NCI-H2227 treated with DMSO at 0.1 percent for 48 hours (cell line): ENCODE data around the gene WIPF2.

ENCODE experiments used
- DNase-seq: peaks from one replicate; lab custom pipeline; 2025; lab: John Stamatoyannopoulos, UW

WIPF2 gene

GRCh38 chr17:40315206-40315605, 96.1 kb downstream of the WIPF2 start:
- no peak for DNase-seq

- DNase-seq: no peak
These were observed 96.8 kb downstream of the WIPF2 start for GRCh38 chr17:40315678-40316570.

GRCh38 chr17:40316571-40317344, 97.7 kb downstream of the WIPF2 start:
- no peak for DNase-seq

- no peak for DNase-seq
These were observed 98.3 kb downstream of the WIPF2 start for GRCh38 chr17:40317345-40317873.

- DNase-seq: peak; percentile 85
These were observed 99.1 kb downstream of the WIPF2 start for GRCh38 chr17:40317880-40318829.

- DNase-seq: no peak
These were observed 99.8 kb downstream of the WIPF2 start for GRCh38 chr17:40318830-40319391.

GRCh38 chr17:40319651-40320540, 100.8 kb downstream of the WIPF2 start:
- DNase-seq: no peak

GRCh38 chr17:40320756-40321523, 101.8 kb downstream of the WIPF2 start:
- DNase-seq: no peak

- no peak for DNase-seq
These were observed 102.4 kb downstream of the WIPF2 start for GRCh38 chr17:40321524-40321929.

GRCh38 chr17:40321961-40322357, 102.9 kb downstream of the WIPF2 start:
- no peak for DNase-seq

GRCh38 chr17:40322358-40323315, 103.5 kb downstream of the WIPF2 start:
- DNase-seq: no peak

- no peak for DNase-seq
These were observed 104.6 kb downstream of the WIPF2 start for GRCh38 chr17:40323391-40324381.

- DNase-seq: no peak
These were observed 106.3 kb downstream of the WIPF2 start for GRCh38 chr17:40325156-40326013.

GRCh38 chr17:40326014-40326831, 107.1 kb downstream of the WIPF2 start:
- no peak for DNase-seq

- no peak for DNase-seq
These were observed 107.7 kb downstream of the WIPF2 start for GRCh38 chr17:40326832-40327199.
